Activated CD8-positive, alpha-beta memory T cell treated with anti-CD3 and anti-CD28 coated beads, Interleukin-2, amount 50 U/mL, for 4 hours (primary cell): ENCODE results near the gene IGFLR1.
A peak's percentile ranks its signal among the peaks of the same experiment; 100 is the strongest.
"Not testable (repeated sequence)": the region's sequence is repeated elsewhere in the genome, so short reads cannot be mapped to it uniquely, and the experiment has no call there.

Experiments
- DNase-seq: peaks from one replicate; pipeline ENCODE4 v3.0.0-alpha.2; 2020

Gene IGFLR1

DNA sequence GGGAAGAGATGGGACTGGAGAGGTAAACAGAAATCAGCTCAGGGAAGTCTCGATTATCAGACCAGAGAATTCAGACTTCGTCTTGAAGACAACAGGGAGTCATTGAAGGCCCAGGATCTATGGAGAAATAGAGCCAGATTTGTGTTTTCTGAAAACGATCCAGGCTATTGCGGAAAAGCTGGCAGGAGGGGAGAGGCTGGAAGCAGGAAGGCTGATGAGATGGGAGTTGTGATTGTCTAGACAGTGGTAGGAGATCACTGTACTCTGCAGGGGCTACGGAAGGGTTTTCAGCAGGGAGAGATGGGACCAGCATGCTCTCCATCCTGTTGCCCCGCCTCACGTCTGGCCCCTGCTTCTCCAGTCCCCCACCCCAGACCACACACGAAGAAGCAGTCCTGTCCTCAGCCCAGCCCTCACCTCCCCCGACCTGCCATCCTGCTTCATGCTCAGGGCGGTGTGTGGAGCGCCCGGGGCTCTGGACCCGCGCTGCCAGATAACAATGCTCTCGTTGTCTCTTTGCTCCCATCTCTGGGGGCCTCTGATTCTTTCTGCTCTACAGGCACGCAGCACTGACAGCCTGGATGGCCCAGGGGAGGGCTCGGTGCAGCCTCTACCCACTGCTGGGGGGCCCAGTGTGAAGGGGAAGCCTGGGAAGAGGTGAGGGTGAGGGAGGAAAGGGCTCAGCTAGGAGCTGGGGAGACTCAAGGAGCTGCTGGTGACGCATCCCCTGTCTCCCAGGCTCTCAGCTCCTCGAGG lies 35.0 kb upstream of the IGFLR1 start:
- DNase-seq = no peak

GRCh38 chr19:35776102-35776788 lies 34.0 kb upstream of the IGFLR1 start:
- no peak for DNase-seq

- peak; percentile 99 for DNase-seq
Observed at GRCh38 chr19:35775298-35776101, 33.2 kb upstream of the IGFLR1 start, which contains the start of gene ARHGAP33. ARHGAP33 (plus strand) TSS chr19:35775564; CDS start chr19:35775659, 95 bp downstream.

- no peak for DNase-seq
Observed at GRCh38 chr19:35775046-35775297, 32.7 kb upstream of the IGFLR1 start.

DNA sequence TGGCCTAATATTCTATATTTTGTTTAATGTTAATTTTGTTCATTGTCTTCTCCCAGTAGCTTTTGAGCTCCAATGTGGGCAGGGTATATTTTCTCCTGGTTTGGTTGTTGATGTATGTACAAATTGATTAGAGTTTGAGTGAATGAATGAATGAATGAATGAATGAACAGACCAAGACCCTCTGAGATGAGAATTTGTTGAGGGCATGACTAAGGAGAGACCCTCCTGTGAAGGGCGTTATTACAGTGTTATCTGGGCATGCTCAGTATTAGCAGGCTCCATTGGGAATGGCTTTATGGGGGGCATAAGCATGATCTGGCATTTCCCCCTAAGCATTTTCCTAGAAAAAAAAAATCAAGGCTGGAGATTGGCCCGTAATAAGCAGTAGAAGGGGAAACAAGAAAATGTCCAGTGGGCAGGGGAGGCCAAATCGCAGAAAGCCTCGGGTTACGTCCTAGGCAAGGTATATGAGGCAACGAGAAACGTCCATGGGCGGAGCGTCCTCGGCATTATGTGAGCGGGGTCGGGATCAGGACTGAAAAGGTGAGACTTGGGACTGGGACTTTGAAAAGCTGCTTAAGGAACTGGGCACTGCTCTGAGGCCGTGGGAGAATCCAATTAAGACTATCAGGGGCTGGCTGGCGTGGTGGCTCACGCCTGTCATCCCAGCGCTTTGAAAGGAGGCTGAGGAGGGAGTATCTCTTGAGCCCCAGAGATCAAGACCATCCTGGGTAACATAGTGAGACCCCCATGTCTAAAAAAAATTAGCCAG lies 32.2 kb upstream of the IGFLR1 start:
- no peak for DNase-seq

GRCh38 chr19:35773020-35773806 lies 31.0 kb upstream of the IGFLR1 start:
- no peak for DNase-seq

- not testable (repeated sequence) for DNase-seq
Observed at GRCh38 chr19:35772362-35772761, 30.1 kb upstream of the IGFLR1 start.

DNA sequence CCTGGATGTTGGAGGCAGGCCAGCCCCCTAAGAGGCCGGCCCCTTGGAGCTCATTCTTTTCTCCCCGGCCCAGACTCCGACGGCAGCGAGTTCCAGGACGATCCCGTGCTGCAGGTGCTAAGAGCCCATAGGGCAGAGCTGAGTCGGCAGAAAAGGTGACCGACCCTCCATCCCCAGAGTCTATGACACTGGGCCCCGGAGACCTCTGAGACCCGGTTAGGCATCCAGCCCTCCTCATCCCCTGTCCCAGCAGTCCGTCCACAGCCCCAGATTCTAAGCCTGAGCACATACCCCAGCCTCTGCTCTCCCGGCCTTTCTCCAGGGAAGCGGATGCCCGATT lies 25.8 kb upstream of the IGFLR1 start:
- DNase-seq = no peak

DNA sequence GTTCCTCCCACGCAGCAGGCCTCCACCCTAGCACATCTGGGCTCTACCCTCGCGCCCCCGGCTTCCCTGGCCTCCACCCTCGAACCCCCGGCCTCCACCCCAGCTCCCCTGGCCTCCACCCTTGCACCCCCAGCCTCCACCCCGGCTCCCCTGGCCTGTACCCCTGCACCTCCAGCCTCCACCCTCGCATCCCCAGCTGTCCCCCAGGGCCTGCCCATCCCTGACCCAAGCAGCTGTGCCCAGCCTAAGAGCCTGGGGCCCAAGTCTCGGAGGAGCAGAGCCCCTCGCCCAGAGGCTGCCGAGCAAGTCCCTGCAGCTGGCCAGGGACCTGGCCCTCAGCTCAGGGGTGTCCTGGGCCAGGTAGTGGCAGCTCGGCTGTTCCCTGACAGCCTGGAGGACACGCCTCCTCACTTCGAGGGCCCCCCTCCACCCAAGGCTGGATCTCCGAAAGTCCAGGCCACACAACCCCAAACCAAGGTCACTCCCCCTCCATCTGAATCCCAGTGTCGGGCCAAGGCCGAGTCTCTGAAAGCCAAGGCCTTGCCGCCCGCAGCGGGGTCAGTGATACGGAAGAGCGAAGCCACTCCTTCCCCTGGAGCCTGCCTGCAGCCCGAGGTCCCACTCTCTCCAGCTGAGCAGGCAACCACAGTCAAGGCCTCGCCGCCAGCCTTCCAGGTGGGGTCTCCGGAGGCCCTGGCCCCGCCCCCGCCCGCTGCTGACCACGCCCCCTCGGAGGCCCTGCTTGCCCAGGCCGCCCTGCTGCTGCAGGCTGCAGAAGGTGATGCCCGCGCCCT lies 25.2 kb upstream of the IGFLR1 start:
- DNase-seq = no peak

- DNase-seq = no peak
Observed at GRCh38 chr19:35766571-35767104, 24.4 kb upstream of the IGFLR1 start.

DNA sequence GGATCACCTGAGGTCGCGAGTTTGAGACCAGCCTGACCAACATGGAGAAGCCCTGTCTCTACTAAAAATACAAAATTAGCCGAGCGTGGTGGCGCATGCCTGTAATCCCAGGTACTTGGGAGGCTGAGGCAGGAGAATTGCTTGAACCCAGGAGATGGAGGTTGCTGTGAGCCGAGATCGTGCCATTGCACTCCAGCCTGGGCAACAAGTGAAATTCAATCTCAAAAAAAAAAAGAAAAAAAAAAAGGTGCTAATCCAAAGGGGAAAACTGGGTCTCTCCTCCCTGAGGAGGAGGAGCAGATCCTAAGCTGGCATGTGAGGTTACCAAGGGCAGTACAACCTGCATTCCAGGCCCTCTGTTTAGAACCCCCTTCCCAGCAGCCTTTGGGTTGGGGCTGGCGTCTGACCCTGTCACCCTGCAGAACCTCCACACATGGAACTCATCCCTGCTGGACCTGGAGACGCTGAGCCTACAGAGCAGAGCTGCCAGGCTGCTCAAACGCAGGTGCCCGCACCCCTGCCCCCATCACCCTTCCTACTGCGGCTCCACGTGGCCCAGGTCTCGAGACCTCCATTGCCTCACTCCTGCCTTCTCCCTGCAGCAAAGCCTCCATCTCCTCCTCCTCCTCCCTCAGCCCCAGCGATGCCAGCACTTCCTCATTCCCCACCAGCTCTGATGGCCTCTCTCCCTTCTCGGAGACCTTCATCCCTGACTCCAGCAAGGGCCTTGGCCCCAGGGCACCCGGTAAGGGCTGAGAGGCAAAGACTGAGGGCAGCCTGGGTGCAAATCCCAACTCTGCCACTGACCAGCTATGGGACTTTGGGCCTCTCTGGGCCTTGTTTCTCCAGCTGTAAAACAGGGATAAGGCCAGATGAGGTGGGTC lies 22.4 kb upstream of the IGFLR1 start:
- DNase-seq = no peak

- DNase-seq = no peak
Observed at GRCh38 chr19:35760711-35761349, 18.6 kb upstream of the IGFLR1 start.

GRCh38 chr19:35759697-35760096 lies 17.4 kb upstream of the IGFLR1 start:
- no peak for DNase-seq

DNA sequence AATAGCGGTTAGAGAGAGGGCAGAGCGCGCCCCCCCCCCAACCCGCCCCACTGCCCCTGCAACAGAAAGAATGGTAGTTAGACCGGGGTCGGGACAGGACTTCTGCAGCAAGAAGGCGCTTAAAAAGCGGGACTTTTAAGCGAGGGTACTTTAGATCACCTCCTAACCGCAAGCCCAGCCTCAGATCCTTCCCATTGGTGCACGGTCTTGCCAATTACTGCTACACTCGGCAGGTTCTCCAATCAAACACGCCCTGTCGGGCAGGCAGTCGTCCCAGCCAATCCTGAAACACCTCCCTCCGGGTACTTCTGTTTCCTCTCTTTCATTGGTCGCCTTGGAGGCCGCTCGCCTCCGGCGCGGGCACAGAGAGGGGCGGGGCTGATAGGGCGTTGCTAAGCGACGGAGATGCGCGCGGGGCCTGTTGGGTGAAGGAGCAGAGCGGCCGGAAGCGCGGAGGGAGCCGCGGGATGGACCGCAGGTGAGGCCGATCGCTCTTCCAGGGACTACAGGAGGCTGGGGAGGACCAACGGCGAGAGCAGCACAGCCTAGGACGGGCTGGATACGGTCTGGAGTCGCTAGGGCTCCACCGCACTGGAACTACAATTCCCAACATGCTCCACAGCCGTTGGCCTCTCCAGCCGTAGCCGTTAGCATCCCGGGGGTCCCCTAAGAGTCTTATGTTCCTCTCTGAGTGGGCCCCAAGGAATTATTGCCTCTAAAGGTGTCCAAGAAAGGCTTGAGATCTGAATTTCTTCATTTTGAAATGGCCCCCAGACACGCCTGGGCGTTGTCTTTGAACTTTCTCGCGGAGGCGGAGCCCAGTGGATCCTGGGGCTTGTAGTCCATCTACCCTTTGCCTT lies 15.7 kb upstream of the IGFLR1 start, which contains the start of gene PROSER3:
TSS of gene PROSER3 (plus strand) at position 428 of the 860 bp plus-strand sequence. CDS start at position 468, 40 bp downstream.
- DNase-seq = peak; percentile 98

- DNase-seq = no peak
Observed at GRCh38 chr19:35757231-35757748, 15.0 kb upstream of the IGFLR1 start.

DNA sequence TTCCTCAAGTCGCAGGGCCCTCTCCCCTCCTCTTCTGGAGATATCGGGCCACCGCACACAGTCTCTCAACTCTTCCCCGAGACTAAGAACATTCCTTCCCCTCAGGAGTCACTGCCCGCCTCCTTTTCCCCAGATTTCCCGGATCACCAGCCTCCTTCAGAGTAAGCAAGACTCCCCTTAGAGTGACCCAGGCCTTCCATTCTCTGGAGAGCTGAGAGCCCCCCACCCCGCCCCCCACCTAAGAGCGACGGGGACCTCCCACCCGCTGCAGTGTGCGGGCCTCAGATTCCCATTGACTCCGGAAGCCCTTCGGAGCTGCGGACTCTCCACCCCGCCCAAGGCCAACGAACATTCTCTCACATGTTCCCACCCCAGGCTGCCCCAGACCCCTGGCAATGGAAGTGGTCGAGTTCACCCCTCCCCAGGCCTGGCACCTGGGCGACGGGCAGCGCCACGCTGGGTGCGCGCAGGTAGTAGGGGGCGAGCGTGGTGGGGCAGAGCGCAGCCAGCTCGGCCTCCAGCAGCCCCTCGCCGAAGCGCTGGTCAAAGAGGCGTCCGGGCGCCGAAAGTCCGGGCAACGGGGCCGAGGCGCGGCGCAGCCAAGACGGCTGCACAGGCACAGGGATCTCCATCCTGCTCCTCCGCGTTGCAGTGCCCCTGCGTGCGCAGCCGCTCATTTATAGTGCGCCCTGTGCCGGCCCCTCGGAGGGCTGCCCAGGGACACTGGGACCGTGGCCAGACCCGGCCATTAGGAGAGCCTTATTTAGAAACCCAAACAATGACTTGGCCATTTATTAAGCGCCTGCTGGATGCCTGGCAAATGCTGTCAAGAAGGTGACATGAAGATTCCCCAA lies 14.4 kb upstream of the IGFLR1 start, which contains the start of gene HSPB6:
TSS of gene HSPB6 (minus strand) at position 653 of the 854 bp plus-strand sequence. CDS start at position 632, 21 bp downstream.
- DNase-seq = peak; percentile 15
